Adrenal gland (tissue), 5 donors: ENCODE data around the gene FMNL2.

Experiments used
- POLR2A ChIP-seq, 2 donors: fragments of 450-650 bp; IDR thresholded peaks; one replicate each; pipeline ENCODE4 v1.6.1; 2017; ENCODE audit warnings: antibody characterized with exemption in 2 of 2, mild to moderate bottlenecking in 2 of 2, moderate library complexity in 1 of 2
- TF ChIP-seq, protein P1 (sequence below), 6 experiments: fragments of 450-650 bp in 4 of 6; fragments of 200-600 bp in 2 of 6; sonication (generic) in 1 of 6; IDR thresholded peaks; 1 replicate in 5 of 6; 2 replicates in 1 of 6; pipeline versions ENCODE4 v1.5.1 to v1.8.0; 2016 to 2021; ENCODE audit warnings: antibody characterized with exemption in 6 of 6, mild to moderate bottlenecking in 2 of 6, moderate library complexity in 1 of 6
- donor health status: DM: no; HTN: no; CAD: no.

DNA sequence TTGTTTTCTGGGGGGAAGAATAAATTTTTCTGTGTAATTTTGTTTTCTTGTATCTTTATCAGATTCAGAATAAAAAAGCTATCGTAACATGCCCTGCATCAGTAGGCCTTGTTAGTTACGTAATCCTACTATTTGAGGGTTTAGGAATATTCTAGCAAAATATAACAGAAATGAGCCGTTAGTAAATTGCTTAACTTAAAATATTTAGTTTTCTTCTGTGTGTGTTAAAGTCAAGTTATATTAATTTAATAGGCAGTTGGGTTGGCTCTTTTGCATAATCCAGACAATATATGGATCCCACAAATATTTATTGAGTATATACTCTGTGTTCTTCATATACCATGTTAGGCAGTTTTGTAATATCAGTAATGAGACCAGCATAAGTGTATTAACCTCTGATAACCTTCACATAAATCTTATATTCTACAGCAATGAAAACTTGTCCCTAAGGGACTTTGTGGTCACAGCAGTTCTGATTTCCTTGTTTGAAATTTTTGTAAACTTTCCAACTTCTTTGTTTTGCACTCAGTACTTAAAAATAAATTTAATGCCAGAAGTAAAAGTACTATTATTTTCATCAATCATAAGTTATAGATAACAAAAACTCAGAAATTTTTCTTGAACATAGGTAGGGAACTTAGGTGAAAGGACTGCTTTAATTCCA, 151.9 kb downstream of the FMNL2 start:
- TF ChIP-seq, protein P1, sequence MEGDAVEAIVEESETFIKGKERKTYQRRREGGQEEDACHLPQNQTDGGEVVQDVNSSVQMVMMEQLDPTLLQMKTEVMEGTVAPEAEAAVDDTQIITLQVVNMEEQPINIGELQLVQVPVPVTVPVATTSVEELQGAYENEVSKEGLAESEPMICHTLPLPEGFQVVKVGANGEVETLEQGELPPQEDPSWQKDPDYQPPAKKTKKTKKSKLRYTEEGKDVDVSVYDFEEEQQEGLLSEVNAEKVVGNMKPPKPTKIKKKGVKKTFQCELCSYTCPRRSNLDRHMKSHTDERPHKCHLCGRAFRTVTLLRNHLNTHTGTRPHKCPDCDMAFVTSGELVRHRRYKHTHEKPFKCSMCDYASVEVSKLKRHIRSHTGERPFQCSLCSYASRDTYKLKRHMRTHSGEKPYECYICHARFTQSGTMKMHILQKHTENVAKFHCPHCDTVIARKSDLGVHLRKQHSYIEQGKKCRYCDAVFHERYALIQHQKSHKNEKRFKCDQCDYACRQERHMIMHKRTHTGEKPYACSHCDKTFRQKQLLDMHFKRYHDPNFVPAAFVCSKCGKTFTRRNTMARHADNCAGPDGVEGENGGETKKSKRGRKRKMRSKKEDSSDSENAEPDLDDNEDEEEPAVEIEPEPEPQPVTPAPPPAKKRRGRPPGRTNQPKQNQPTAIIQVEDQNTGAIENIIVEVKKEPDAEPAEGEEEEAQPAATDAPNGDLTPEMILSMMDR (IDR thresholded peaks at IDR 0.05) = no peak
- no peak for TF ChIP-seq POLR2A (IDR thresholded peaks at IDR 0.05)
